GM23248 (cell line): ENCODE data around the gene PPP1R37. TPM values are rescaled to one million over a fixed set of nuclear protein-coding genes. Genes with fewer than 3 reads are reported as not detected.

ENCODE experiments used
- DNase-seq: peaks from one replicate; pipeline ENCODE4 v3.0.0-alpha.2; 2015
- H2AFZ ChIP-seq: fragments of 200-600 bp; sonication (generic); 2 replicates; pipeline ENCODE4 v1.6.1; 2016; ENCODE audit warnings: antibody characterized with exemption
- H3F3A ChIP-seq: fragments of 200-600 bp; sonication (generic); 2 replicates; pipeline ENCODE4 v1.6.1; 2016; ENCODE audit warnings: mild to moderate bottlenecking, antibody characterized with exemption, mixed run types; ENCODE audit not compliant: insufficient read depth
- H3K27ac ChIP-seq: fragments of 200-600 bp; sonication (generic); 2 replicates; pipeline ENCODE4 v1.5.1; 2016; ENCODE audit warnings: mild to moderate bottlenecking
- H3K27me3 ChIP-seq: fragments of 200-600 bp; sonication (generic); replicated peaks from 2 replicates; pipeline ENCODE4 v1.6.1; 2016; ENCODE audit warnings: mild to moderate bottlenecking; ENCODE audit not compliant: insufficient read depth
- H3K36me3 ChIP-seq: fragments of 200-600 bp; sonication (generic); 2 replicates; pipeline ENCODE4 v1.6.1; 2016; ENCODE audit warnings: low read depth, mild to moderate bottlenecking
- H3K4me1 ChIP-seq: fragments of 200-600 bp; sonication (generic); 2 replicates; pipeline ENCODE4 v1.6.1; 2016; ENCODE audit warnings: mild to moderate bottlenecking; ENCODE audit not compliant: insufficient read depth
- H3K4me2 ChIP-seq: fragments of 200-600 bp; sonication (generic); one replicate; pipeline ENCODE4 v1.6.1; 2016; ENCODE audit warnings: mild to moderate bottlenecking; ENCODE audit not compliant: unreplicated experiment
- H3K4me3 ChIP-seq: fragments of 200-600 bp; sonication (generic); 2 replicates; pipeline ENCODE4 v1.5.1; 2016; ENCODE audit warnings: mild to moderate bottlenecking
- H3K79me2 ChIP-seq: fragments of 200-600 bp; sonication (generic); 2 replicates; pipeline ENCODE4 v1.6.1; 2016; ENCODE audit warnings: mild to moderate bottlenecking; ENCODE audit not compliant: insufficient read depth
- H3K9ac ChIP-seq: fragments of 200-600 bp; sonication (generic); 2 replicates; pipeline ENCODE4 v1.6.1; 2016; ENCODE audit warnings: mild to moderate bottlenecking
- H3K9me2 ChIP-seq: fragments of 200-600 bp; sonication (generic); 2 replicates; pipeline ENCODE4 v1.6.1; 2016; ENCODE audit warnings: mixed run types, mild to moderate bottlenecking, moderate library complexity; ENCODE audit not compliant: insufficient read depth
- H3K9me3 ChIP-seq: fragments of 200-600 bp; sonication (generic); one replicate; pipeline ENCODE4 v1.6.1; 2017; ENCODE audit warnings: low read depth
- H4K20me1 ChIP-seq: fragments of 200-600 bp; sonication (generic); 2 replicates; pipeline ENCODE4 v1.6.0; 2016; ENCODE audit not compliant: insufficient read depth
- EZH2 ChIP-seq: fragments of 200-600 bp; sonication (generic); IDR thresholded peaks from 2 replicates; pipeline ENCODE4 v1.6.1; 2018; ENCODE audit warnings: antibody characterized with exemption, mild to moderate bottlenecking; ENCODE audit not compliant: insufficient read depth, poor library complexity, severe bottlenecking
- EZH2phosphoT487 ChIP-seq: fragments of 200-600 bp; sonication (generic); IDR thresholded peaks from 2 replicates; pipeline ENCODE4 v1.6.1; 2018; ENCODE audit warnings: antibody characterized with exemption, moderate library complexity, mild to moderate bottlenecking, low read depth; ENCODE audit not compliant: insufficient read depth
- WGBS, 2 experiments: methylation state at CpG; one replicate each; pipeline ENCODE4 v1.1.6; 2015 to 2017; ENCODE audit warnings: low lambda C conversion rate in 2 of 2, low coverage in 1 of 2; ENCODE audit errors: missing lambda C conversion rate in 2 of 2; 5-methylcytosine and 5-hydroxymethylcytosine counted together
- in situ Hi-C: fragments of 300-500 bp; cut with MboI; formaldehyde crosslinking; loops from 2 replicates; pipeline ENCODE4 v1.15.0; 2020
- polyA plus RNA-seq: library from polyadenylated mRNA; unstranded; fragments of >200 nt; fragmentation: Nextera tagmentation; extraction: Ambion mirVana; gene quantifications from 2 replicates; pipeline ENCODE4 v1.2.1, GENCODE V29; 2016
- total RNA-seq: library from RNA; depleted of rRNA; stranded (reverse); fragments of >200 nt; shearing (Covaris generic); gene quantifications from 2 replicates; pipeline ENCODE4 v1.2.3, GENCODE V29; 2014

Gene PPP1R37
- total and polyA plus RNA-seq, 2 experiments from 2014 or later: 1.9 to 43.8 TPM

GRCh38 chr19:45049073-45049736 is 43.8 kb upstream of the PPP1R37 start:
- H3K9me2 ChIP-seq: no peaks in the 10 kb centered on the region
- no peaks in the 10 kb centered on the region for H3K9me3 ChIP-seq
- H3K4me1 ChIP-seq: no peaks in the 10 kb centered on the region
- no peak overlapping the region for H3K9ac ChIP-seq
- TF ChIP-seq EZH2phosphoT487 (no peak), EZH2 (no peak)
- no peak overlapping the region for H3K27ac ChIP-seq
- H2AFZ ChIP-seq: no peak overlapping the region
- H4K20me1 ChIP-seq: peaks cover 9% of the 10 kb centered on the region; the same call in 1 of the 2 replicates
- in situ Hi-C loops: no loop called here
- WGBS, 2 experiments: 84 to 86% methylated on average over 8 of the region's 8 CpGs
- H3F3A ChIP-seq: no peaks in the 10 kb centered on the region
- H3K4me2 ChIP-seq: no peak overlapping the region
- no peak for DNase-seq
- no peaks in the 10 kb centered on the region for H3K27me3 ChIP-seq
- peaks cover 100% of the 10 kb centered on the region for H3K79me2 ChIP-seq
- H3K4me3 ChIP-seq: no peak overlapping the region
- H3K36me3 ChIP-seq: no peaks in the 10 kb centered on the region; the same call in 1 of the 2 replicates

DNA sequence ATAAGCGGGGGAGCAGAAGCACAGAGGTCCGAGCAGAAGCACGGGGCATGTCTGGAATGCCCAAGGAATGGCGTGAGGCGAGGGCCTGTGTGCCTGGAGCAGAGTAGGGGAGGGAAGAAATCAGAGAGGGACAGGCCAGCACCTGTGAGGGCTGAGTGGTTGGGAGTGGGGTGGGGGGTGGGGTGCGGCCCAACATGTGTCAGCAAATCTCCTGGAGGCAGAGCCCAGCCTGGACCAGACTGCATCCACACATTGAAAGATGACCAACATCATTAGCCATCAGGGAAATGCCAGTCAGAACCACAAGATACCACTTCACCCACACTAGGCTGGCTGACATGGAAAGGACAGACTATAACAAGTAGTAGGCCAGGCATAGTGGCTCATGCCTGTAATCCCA is 42.9 kb upstream of the PPP1R37 start:
- Histone ChIP-seq H2AFZ (no peak overlapping the region), H3K27me3 (no peaks in the 10 kb centered on the region), H3F3A (no peaks in the 10 kb centered on the region), H3K9me2 (no peaks in the 10 kb centered on the region), H3K4me3 (no peak overlapping the region), H3K9ac (no peak overlapping the region), H3K9me3 (no peaks in the 10 kb centered on the region), H3K79me2 (peaks cover 100% of the 10 kb centered on the region), H3K27ac (no peak overlapping the region), H3K36me3 (no peaks in the 10 kb centered on the region; the same call in 1 of the 2 replicates), H3K4me2 (no peak overlapping the region), H4K20me1 (peaks cover 9% of the 10 kb centered on the region; the same call in 1 of the 2 replicates), H3K4me1 (no peaks in the 10 kb centered on the region)
- in situ Hi-C loops: no loop called here
- TF ChIP-seq EZH2 (no peak), EZH2phosphoT487 (no peak)
- DNase-seq: peak; percentile 12
- 86 to 87% methylated on average over 6 of the region's 6 CpGs for WGBS, 2 experiments

DNA sequence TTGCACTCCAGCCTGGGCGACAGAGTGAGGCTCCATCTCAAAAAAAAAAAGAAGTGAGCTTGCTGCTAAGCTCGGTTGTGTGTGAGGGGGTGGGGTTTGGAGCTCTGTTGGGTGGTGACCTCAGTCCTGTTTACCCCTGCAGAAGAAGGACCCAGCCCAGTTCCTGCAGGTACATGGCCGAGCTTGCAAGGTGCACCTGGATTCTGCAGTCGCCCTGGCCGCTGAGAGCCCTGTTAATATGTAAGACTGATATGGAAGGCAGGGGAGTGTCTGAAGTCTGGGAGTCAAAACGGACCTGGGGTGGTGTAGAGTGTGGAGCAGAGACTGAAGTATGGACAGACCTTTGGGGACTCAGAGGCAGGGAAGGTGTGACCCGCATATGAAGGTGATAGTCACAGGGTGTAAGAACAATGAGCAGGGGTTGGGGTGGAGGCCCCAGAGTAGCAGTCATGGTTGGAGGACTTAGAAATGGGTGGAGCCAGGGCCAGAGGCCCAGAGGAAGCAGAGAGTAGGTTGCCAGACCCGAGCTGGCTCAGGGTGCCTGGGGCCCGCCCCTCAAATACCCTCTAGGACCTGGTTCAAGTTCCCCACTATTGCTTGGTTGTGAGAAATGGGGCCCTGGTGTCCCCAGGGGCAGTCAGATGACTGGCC is 40.9 kb upstream of the PPP1R37 start:
- H3K9ac ChIP-seq: no peak overlapping the region
- H3K27ac ChIP-seq: no peak overlapping the region
- DNase-seq: no peak
- no peaks in the 10 kb centered on the region for H3K9me3 ChIP-seq
- no peak overlapping the region for H2AFZ ChIP-seq
- no peaks in the 10 kb centered on the region; the same call in 1 of the 2 replicates for H3K36me3 ChIP-seq
- in situ Hi-C loops: no loop called here
- H3K4me1 ChIP-seq: no peaks in the 10 kb centered on the region
- no peaks in the 10 kb centered on the region for H3K9me2 ChIP-seq
- H3F3A ChIP-seq: no peaks in the 10 kb centered on the region
- H3K79me2 ChIP-seq: peaks cover 88% of the 10 kb centered on the region
- no peak overlapping the region for H3K4me2 ChIP-seq
- 70 to 72% methylated on average over 9 of the region's 9 CpGs for WGBS, 2 experiments
- no peak overlapping the region for H3K4me3 ChIP-seq
- no peaks in the 10 kb centered on the region for H3K27me3 ChIP-seq
- H4K20me1 ChIP-seq: peaks cover 6% of the 10 kb centered on the region; the same call in 1 of the 2 replicates
- TF ChIP-seq EZH2phosphoT487 (no peak), EZH2 (no peak)

GRCh38 chr19:45056831-45057230 is 36.1 kb upstream of the PPP1R37 start:
- Histone ChIP-seq H3F3A (no peaks in the 10 kb centered on the region), H3K4me2 (no peak overlapping the region), H2AFZ (no peak overlapping the region), H3K9me2 (no peaks in the 10 kb centered on the region), H3K27ac (no peak overlapping the region), H3K4me1 (no peaks in the 10 kb centered on the region), H4K20me1 (no peaks in the 10 kb centered on the region), H3K9ac (no peak overlapping the region), H3K27me3 (no peaks in the 10 kb centered on the region), H3K9me3 (no peaks in the 10 kb centered on the region), H3K4me3 (no peak overlapping the region), H3K79me2 (peaks cover 43% of the 10 kb centered on the region), H3K36me3 (peaks cover 16% of the 10 kb centered on the region; the same call in 1 of the 2 replicates)
- TF ChIP-seq EZH2phosphoT487 (no peak), EZH2 (no peak)
- WGBS, 2 experiments: 86 to 88% methylated on average over 8 of the region's 8 CpGs
- in situ Hi-C loops: no loop called here
- no peak for DNase-seq
